Activated T-cell treated with anti-CD3 and anti-CD28 coated beads, Interleukin-2, amount 50 U/mL, for 72 hours (primary cell): ENCODE results near the gene PTGDR. TPM values are rescaled to one million over a fixed set of nuclear protein-coding genes. Genes with fewer than 3 reads are reported as not detected.
A peak's percentile ranks its signal among the peaks of the same experiment; 100 is the strongest.

Experiments used
- ATAC-seq, 2 donors: fragments of 150-1000 bp; cut with Tn5 transposase; replicated peaks in 1 of 2; 2 replicates each; pipeline ENCODE4 v1.10.0; 2021; ENCODE audit warnings: moderate library complexity in 2 of 2, mild to moderate bottlenecking in 1 of 2
- DNase-seq, 2 donors: peaks; one replicate each; pipeline ENCODE4 v3.0.0; 2021 to 2022; ENCODE audit warnings: mixed read lengths in 1 of 2
- H3K27ac Mint-ChIP-seq: one replicate; pipeline ENCODE4 v1.8.0; 2022; ENCODE audit warnings: mild to moderate bottlenecking, moderate library complexity, mixed read lengths
- H3K27me3 Mint-ChIP-seq: one replicate; pipeline ENCODE4 v1.8.0; 2022; ENCODE audit warnings: low read depth, mixed read lengths
- H3K36me3 Mint-ChIP-seq, 2 donors: one replicate each; pipeline ENCODE4 v1.8.0; 2022; ENCODE audit warnings: mixed read lengths in 2 of 2, mild to moderate bottlenecking in 1 of 2; ENCODE audit not compliant: insufficient read depth in 2 of 2
- H3K4me1 Mint-ChIP-seq: one replicate; pipeline ENCODE4 v1.8.0; 2022; ENCODE audit warnings: low read depth, mixed read lengths
- H3K4me3 Mint-ChIP-seq, 2 donors: one replicate each; pipeline ENCODE4 v1.8.0; 2022; ENCODE audit warnings: mild to moderate bottlenecking in 2 of 2, mixed read lengths in 2 of 2, moderate library complexity in 2 of 2
- H3K9me3 Mint-ChIP-seq, 2 donors: one replicate each; pipeline ENCODE4 v1.8.0; 2022; ENCODE audit warnings: mixed read lengths in 2 of 2
- total RNA-seq, 2 donors: library from RNA; stranded (reverse); gene quantifications; one replicate each; pipeline ENCODE4 v1.2.3, GENCODE V29; 2022

PTGDR gene
- total RNA-seq, 2 donors from 2014 or later, result 0.19 to 0.60 TPM

GRCh38 chr14:52303236-52303635, 35.7 kb downstream of the PTGDR start:
- ATAC-seq (no peak), DNase-seq (no peak)
- no peak overlapping the region for H3K4me3 Mint-ChIP-seq
- H3K4me1 Mint-ChIP-seq, result peaks cover 16% of the 10 kb centered on the region
- no peak overlapping the region for H3K27ac Mint-ChIP-seq
- no peaks in the 10 kb centered on the region for H3K9me3 Mint-ChIP-seq
- H3K36me3 Mint-ChIP-seq, result no peaks in the 10 kb centered on the region
- H3K27me3 Mint-ChIP-seq, result peaks cover 7% of the 10 kb centered on the region

GRCh38 chr14:52304248-52304904, 36.9 kb downstream of the PTGDR start:
- Mint-ChIP-seq H3K4me1 (peaks cover 22% of the 10 kb centered on the region), H3K27ac (no peak overlapping the region), H3K4me3 (no peak overlapping the region), H3K9me3 (no peaks in the 10 kb centered on the region), H3K27me3 (peaks cover 7% of the 10 kb centered on the region), H3K36me3 (no peaks in the 10 kb centered on the region)
- ATAC-seq (no peak), DNase-seq (no peak)

GRCh38 chr14:52305014-52305413, 37.5 kb downstream of the PTGDR start:
- DNase-seq (no peak), ATAC-seq (no peak)
- no peak overlapping the region for H3K4me3 Mint-ChIP-seq
- no peaks in the 10 kb centered on the region for H3K36me3 Mint-ChIP-seq
- peaks cover 7% of the 10 kb centered on the region for H3K27me3 Mint-ChIP-seq
- H3K27ac Mint-ChIP-seq, result no peak overlapping the region
- peaks cover 22% of the 10 kb centered on the region for H3K4me1 Mint-ChIP-seq
- no peaks in the 10 kb centered on the region for H3K9me3 Mint-ChIP-seq

- H3K4me3 Mint-ChIP-seq, result peak overlapping the region in 1 of 2 donors; percentile 18
These were observed 39.9 kb downstream of the PTGDR start for GRCh38 chr14:52307376-52307775.

DNA sequence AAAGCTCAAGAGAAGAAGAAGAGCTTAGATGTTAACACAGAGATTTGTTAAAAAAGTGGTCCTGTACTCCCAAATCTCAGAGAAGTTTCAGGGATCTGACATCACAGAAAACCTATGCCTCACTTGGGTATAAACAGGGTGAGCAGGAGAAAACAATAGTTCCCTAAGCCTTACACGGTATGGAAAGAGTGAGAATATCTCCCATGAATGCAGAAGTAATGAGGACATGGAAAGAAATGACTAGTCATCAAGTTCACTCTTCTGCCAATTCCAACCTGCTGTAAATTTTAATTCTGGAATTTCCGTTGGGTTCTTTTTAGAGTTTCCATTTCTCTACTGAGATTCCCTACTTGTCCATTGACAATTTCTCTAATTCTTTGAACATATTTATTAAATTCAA, 40.4 kb downstream of the PTGDR start:
- Mint-ChIP-seq H3K27ac (peak overlapping the region; percentile 35), H3K4me1 (peaks cover 41% of the 10 kb centered on the region), H3K4me3 (peak overlapping the region in 1 of 2 donors; percentile 18), H3K9me3 (no peaks in the 10 kb centered on the region), H3K36me3 (no peaks in the 10 kb centered on the region), H3K27me3 (peaks cover 7% of the 10 kb centered on the region)
- ATAC-seq, result peak in 1 of 2 donors; percentile 46
- no peak for DNase-seq

More at GRCh38 chr14:52307376-52307775, 39.9 kb downstream of the PTGDR start:
- Mint-ChIP-seq H3K4me1 (peaks cover 36% of the 10 kb centered on the region), H3K36me3 (no peaks in the 10 kb centered on the region), H3K27me3 (peaks cover 7% of the 10 kb centered on the region), H3K27ac (peak overlapping the region; percentile 35), H3K9me3 (no peaks in the 10 kb centered on the region)
- DNase-seq (no peak), ATAC-seq (peak in 1 of 2 donors; percentile 4)

- Mint-ChIP-seq H3K36me3 (no peaks in the 10 kb centered on the region), H3K4me3 (peak overlapping the region in 1 of 2 donors; percentile 42), H3K9me3 (no peaks in the 10 kb centered on the region), H3K27ac (no peak overlapping the region), H3K4me1 (peaks cover 65% of the 10 kb centered on the region), H3K27me3 (peaks cover 22% of the 10 kb centered on the region)
- no peak for DNase-seq
- no peak for ATAC-seq
These were observed 43.0 kb downstream of the PTGDR start for GRCh38 chr14:52310541-52310940.

GRCh38 chr14:52312931-52313355, 45.4 kb downstream of the PTGDR start:
- peak overlapping the region; percentile 40 for H3K27ac Mint-ChIP-seq

GRCh38 chr14:52313462-52313861, 46.0 kb downstream of the PTGDR start:
- H3K9me3 Mint-ChIP-seq, result no peaks in the 10 kb centered on the region
- H3K27ac Mint-ChIP-seq, result peak overlapping the region; percentile 92
- peak overlapping the region; percentile 99 to 100 for H3K4me3 Mint-ChIP-seq
- ATAC-seq, result no peak
- DNase-seq, result no peak
- H3K4me1 Mint-ChIP-seq, result peaks cover 72% of the 10 kb centered on the region
- peaks cover 28% of the 10 kb centered on the region for H3K27me3 Mint-ChIP-seq
- no peaks in the 10 kb centered on the region for H3K36me3 Mint-ChIP-seq

More at GRCh38 chr14:52312931-52313355, 45.4 kb downstream of the PTGDR start:
- H3K4me3 Mint-ChIP-seq, result peak overlapping the region; percentile 99 to 100
- peaks cover 72% of the 10 kb centered on the region for H3K4me1 Mint-ChIP-seq
- ATAC-seq, result no peak
- DNase-seq, result no peak
- H3K36me3 Mint-ChIP-seq, result no peaks in the 10 kb centered on the region
- H3K27me3 Mint-ChIP-seq, result peaks cover 31% of the 10 kb centered on the region
- H3K9me3 Mint-ChIP-seq, result no peaks in the 10 kb centered on the region

- peak within 1 kb of the TSS; percentile 99 to 100 for H3K4me3 Mint-ChIP-seq
- H3K27ac Mint-ChIP-seq, result peak within 1 kb of the TSS; percentile 92
- peak; percentile 82 to 87 for DNase-seq
- no peaks in the 10 kb centered on the region for H3K9me3 Mint-ChIP-seq
- H3K27me3 Mint-ChIP-seq, result peaks cover 28% of the 10 kb centered on the region
- peaks cover 73% of the 10 kb centered on the region for H3K4me1 Mint-ChIP-seq
- H3K36me3 Mint-ChIP-seq, result no peaks in the 10 kb centered on the region
- ATAC-seq, result peak; percentile 74 to 80
These were observed 46.6 kb downstream of the PTGDR start, which contains the start of gene PTGER2 for GRCh38 chr14:52313903-52314594. PTGER2 (plus strand) TSS chr14:52314312; CDS start chr14:52314549, 237 bp downstream.

DNA sequence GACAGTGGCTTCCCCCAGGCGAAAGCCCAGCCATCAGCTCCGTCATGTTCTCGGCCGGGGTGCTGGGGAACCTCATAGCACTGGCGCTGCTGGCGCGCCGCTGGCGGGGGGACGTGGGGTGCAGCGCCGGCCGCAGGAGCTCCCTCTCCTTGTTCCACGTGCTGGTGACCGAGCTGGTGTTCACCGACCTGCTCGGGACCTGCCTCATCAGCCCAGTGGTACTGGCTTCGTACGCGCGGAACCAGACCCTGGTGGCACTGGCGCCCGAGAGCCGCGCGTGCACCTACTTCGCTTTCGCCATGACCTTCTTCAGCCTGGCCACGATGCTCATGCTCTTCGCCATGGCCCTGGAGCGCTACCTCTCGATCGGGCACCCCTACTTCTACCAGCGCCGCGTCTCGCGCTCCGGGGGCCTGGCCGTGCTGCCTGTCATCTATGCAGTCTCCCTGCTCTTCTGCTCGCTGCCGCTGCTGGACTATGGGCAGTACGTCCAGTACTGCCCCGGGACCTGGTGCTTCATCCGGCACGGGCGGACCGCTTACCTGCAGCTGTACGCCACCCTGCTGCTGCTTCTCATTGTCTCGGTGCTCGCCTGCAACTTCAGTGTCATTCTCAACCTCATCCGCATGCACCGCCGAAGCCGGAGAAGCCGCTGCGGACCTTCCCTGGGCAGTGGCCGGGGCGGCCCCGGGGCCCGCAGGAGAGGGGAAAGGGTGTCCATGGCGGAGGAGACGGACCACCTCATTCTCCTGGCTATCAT, 47.3 kb downstream of the PTGDR start:
- Mint-ChIP-seq H3K27me3 (peaks cover 28% of the 10 kb centered on the region), H3K4me3 (peak overlapping the region; percentile 99 to 100), H3K36me3 (no peaks in the 10 kb centered on the region), H3K27ac (peak overlapping the region; percentile 81), H3K4me1 (peaks cover 76% of the 10 kb centered on the region), H3K9me3 (no peaks in the 10 kb centered on the region)
- ATAC-seq, result peak; percentile 47 to 54
- peak; percentile 49 to 53 for DNase-seq

DNA sequence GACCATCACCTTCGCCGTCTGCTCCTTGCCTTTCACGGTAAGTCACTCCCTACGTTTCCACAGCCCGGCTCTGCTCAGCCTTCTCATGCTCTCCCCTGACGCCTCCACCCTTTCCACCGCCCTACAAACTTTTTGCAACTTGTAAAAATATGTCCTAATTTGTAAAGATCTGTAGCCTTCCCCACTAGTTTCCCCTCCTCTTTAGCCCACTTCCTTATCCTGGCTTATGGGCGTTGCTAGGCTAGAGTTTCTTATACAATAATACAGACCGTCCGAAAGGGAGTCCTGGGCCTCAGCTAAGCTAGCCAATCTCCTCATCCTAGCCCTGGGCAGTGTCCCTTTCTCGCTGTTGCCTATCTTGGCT, 47.8 kb downstream of the PTGDR start:
- peaks cover 82% of the 10 kb centered on the region for H3K4me1 Mint-ChIP-seq
- peak overlapping the region; percentile 81 for H3K27ac Mint-ChIP-seq
- H3K36me3 Mint-ChIP-seq, result peaks cover 0 to 1% of the 10 kb centered on the region in 2 donors
- peak overlapping the region; percentile 99 to 100 for H3K4me3 Mint-ChIP-seq
- ATAC-seq, result peak; percentile 8 to 23
- no peaks in the 10 kb centered on the region for H3K9me3 Mint-ChIP-seq
- DNase-seq, result peak in 1 of 2 donors; percentile 32
- peaks cover 28% of the 10 kb centered on the region for H3K27me3 Mint-ChIP-seq

DNA sequence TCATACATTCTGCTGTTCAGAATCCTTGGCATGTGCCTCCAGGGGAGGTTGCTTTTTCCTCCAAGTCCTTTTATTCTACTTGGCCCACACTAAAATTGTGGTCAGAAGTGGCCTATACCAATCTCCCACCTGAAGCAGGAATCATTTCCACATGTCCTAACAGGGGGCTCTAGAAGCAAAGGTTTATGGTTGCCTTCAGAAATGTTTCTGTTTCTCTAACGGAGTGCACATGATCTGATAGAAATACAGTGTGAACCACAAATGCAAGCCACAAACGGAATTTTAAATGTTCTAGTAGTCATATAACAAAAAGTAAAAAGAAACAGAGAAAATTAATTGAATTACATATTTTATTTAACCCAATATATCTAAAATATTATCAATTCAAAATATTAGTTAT, 50.6 kb downstream of the PTGDR start:
- peaks cover 5% of the 10 kb centered on the region in 2 donors for H3K9me3 Mint-ChIP-seq
- peak overlapping the region; percentile 37 to 99 for H3K4me3 Mint-ChIP-seq
- peak overlapping the region; percentile 56 for H3K27ac Mint-ChIP-seq
- ATAC-seq (no peak), DNase-seq (no peak)
- H3K27me3 Mint-ChIP-seq, result peaks cover 28% of the 10 kb centered on the region
- peaks cover 6 to 20% of the 10 kb centered on the region in 2 donors for H3K36me3 Mint-ChIP-seq
- peaks cover 61% of the 10 kb centered on the region for H3K4me1 Mint-ChIP-seq
